ENCODE results near the gene IL12RB1. TPM values are rescaled to one million over a fixed set of nuclear protein-coding genes. Genes with fewer than 3 reads are reported as not detected.

IL12RB1 gene
- total RNA-seq, 4 donors from 2014 or later = 0.15 to 3.5 (median 1.5) TPM

DNA sequence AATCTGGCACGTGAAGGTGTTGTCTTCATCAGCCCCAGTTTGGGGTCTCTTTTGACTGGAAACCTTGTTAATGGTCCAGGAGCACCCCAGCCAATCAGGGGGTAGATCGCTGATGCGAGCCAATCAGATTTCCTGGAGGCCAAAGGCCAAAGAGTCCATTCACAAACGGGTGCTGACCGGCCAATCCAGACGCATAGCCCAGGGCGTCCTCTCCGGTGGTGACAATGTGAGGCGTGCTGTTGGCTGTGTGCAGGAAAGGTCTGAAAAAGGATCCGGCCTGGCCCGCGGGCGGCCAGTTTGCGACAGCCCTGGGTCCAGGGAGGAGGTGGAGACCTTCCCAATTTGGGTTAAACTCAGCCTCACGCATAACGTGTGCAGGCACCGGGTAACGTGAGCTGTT is 14.0 kb upstream of the IL12RB1 start:
- Histone ChIP-seq H3K9me3 (no peaks in the 10 kb centered on the region), H3K27ac (no peak overlapping the region), H3K27me3 (peaks cover 81% of the 10 kb centered on the region), H3K36me3 (no peaks in the 10 kb centered on the region), H3K4me1 (peaks cover 0 to 38% (median 22%) of the 10 kb centered on the region in 3 donors), H3K4me3 (no peak overlapping the region)
- TF ChIP-seq POLR2A (IDR thresholded peaks at IDR 0.05) = no peak
- no peak for TF ChIP-seq EP300 (IDR thresholded peaks at IDR 0.05)
- TF ChIP-seq POLR2AphosphoS5 (IDR thresholded peaks at IDR 0.05) = no peak
- TF ChIP-seq, protein P1, sequence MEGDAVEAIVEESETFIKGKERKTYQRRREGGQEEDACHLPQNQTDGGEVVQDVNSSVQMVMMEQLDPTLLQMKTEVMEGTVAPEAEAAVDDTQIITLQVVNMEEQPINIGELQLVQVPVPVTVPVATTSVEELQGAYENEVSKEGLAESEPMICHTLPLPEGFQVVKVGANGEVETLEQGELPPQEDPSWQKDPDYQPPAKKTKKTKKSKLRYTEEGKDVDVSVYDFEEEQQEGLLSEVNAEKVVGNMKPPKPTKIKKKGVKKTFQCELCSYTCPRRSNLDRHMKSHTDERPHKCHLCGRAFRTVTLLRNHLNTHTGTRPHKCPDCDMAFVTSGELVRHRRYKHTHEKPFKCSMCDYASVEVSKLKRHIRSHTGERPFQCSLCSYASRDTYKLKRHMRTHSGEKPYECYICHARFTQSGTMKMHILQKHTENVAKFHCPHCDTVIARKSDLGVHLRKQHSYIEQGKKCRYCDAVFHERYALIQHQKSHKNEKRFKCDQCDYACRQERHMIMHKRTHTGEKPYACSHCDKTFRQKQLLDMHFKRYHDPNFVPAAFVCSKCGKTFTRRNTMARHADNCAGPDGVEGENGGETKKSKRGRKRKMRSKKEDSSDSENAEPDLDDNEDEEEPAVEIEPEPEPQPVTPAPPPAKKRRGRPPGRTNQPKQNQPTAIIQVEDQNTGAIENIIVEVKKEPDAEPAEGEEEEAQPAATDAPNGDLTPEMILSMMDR (IDR thresholded peaks at IDR 0.05) = no peak
- no peak for ATAC-seq
- 36 to 80% methylated on average over 1 to 10 of the region's 18 CpGs for WGBS, 2 donors (ENCODE audit: low coverage in 1 of 2)

DNA sequence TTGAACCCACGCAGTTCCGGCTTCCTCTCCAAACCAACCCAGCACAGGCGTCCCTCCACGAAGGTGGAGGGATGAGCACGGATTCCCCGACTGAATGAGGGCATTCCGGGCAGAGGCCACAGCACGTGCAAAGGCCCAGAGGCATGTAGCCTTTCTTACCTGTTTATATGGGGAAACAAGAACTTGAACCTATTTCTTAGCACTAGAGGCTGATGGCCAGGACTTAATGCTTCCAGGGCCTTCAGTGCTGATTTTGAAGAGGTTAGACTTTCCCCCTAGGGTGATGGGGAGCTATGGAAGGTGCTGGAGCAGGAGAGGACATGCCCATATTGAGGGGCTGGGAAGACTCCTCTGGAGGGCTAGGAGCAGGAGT is 12.9 kb upstream of the IL12RB1 start:
- H3K27me3 ChIP-seq = peaks cover 70% of the 10 kb centered on the region
- no peak overlapping the region for H3K27ac ChIP-seq
- no peaks in the 10 kb centered on the region for H3K9me3 ChIP-seq
- peaks cover 0 to 35% (median 18%) of the 10 kb centered on the region in 3 donors for H3K4me1 ChIP-seq
- H3K36me3 ChIP-seq = no peaks in the 10 kb centered on the region
- no peak for ATAC-seq
- WGBS, 2 donors (ENCODE audit: low coverage in 1 of 2) = 33 to 100% methylated on average over 1 of the region's 8 CpGs
- no peak overlapping the region for H3K4me3 ChIP-seq
- no peak for TF ChIP-seq POLR2AphosphoS5 (IDR thresholded peaks at IDR 0.05)
- TF ChIP-seq EP300 (IDR thresholded peaks at IDR 0.05) = no peak
- TF ChIP-seq POLR2A (IDR thresholded peaks at IDR 0.05) = no peak

DNA sequence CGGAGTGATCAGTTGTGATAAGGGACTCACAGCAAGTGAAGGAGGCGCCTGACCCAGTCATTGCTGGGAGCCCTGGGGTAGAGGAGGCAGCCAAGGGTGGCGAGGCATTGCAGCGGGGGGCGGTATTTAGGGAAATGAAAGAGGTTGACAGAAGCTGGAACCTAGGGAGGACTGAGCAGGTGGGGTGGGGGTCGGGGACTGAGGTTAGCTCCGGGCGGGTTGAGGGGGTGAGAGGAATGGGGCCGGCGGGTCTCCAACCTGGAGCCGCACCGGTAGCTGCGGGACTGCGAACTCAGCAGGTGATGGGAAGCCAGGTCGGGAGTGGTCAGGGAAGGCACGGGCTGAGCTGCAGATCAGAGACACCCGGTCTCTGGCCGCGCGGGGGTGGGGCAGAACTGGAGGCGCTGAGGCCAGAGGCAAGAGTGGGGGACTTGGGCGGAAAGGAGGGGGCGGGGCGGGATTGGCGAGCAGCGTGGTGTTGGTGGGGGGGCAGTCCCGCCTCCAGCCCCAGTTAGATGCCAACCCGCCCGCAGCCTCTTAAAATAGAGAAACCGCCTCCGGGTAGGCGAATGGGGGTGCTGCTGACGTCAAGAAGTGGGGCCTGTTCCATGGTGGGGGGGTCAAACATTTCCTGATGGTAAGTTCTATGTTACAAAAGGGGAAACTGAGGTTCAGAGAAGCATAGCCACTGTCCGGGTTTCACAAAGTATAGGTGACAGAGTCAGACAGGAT is 12.3 kb upstream of the IL12RB1 start:
- Histone ChIP-seq H3K9me3 (no peaks in the 10 kb centered on the region), H3K27ac (no peak overlapping the region), H3K4me1 (peaks cover 0 to 29% (median 17%) of the 10 kb centered on the region in 3 donors), H3K36me3 (no peaks in the 10 kb centered on the region), H3K4me3 (peak overlapping the region in 1 of 2 donors; percentile 30), H3K27me3 (peaks cover 67% of the 10 kb centered on the region)
- no peak for ATAC-seq
- WGBS, 2 donors (ENCODE audit: low coverage in 1 of 2) = 7 to 18% methylated on average over 13 to 26 of the region's 34 CpGs
- no peak for TF ChIP-seq POLR2AphosphoS5 (IDR thresholded peaks at IDR 0.05)
- TF ChIP-seq, protein P1 (IDR thresholded peaks at IDR 0.05) = no peak
- no peak for TF ChIP-seq EP300 (IDR thresholded peaks at IDR 0.05)
- TF ChIP-seq POLR2A (IDR thresholded peaks at IDR 0.05) = no peak

DNA sequence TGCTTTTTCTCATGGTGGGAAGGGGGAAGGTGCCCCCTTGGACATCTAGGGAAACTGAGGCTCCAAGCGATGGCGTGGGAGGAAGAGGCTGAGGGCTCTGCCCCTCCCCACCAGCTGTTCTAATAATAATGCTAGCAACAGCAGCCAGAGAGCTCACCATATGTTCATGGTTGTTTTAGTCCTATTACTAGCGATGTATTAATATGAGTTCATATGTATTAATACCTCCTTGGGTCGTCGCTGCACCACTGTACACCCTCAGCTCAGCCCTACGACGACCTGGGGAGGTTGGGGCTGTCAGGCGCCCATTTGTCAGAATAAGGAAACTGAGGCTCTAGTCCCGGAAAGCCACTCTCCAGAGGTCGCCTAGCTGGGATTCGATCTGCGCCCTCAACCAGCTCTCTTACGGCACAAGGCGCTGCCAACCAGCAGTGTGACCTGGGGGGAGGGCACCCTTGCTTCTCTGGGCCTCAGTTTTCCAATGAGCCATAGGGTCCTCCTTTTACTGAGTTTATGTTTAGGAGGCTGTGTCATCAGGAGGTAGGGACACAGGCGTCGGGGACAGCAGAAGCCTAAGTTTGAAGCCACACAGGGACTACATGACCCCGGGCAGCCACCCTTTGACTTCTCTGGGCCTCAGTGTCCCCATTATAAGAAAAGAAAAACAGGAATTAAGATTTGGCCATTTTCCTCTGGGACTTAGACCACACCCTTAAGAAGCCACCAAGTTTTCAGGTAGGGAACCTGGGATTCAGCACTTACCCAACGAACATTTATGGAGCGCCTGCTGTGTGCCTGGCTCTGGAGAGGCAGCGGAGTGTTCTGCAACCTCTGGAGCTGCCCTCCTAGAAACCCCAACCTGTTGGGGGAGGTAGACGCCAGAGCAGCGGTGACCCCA is 11.5 kb upstream of the IL12RB1 start:
- Histone ChIP-seq H3K27ac (no peak overlapping the region), H3K27me3 (peaks cover 60% of the 10 kb centered on the region), H3K9me3 (no peaks in the 10 kb centered on the region), H3K4me1 (peaks cover 0 to 24% (median 17%) of the 10 kb centered on the region in 3 donors), H3K4me3 (peak overlapping the region in 1 of 2 donors; percentile 49), H3K36me3 (no peaks in the 10 kb centered on the region)
- no peak for ATAC-seq
- WGBS, 2 donors (ENCODE audit: low coverage in 1 of 2) = 20 to 27% methylated on average over 3 to 8 of the region's 22 CpGs
- no peak for TF ChIP-seq POLR2AphosphoS5 (IDR thresholded peaks at IDR 0.05)
- TF ChIP-seq, protein P1 (IDR thresholded peaks at IDR 0.05) = no peak
- no peak for TF ChIP-seq POLR2A (IDR thresholded peaks at IDR 0.05)
- TF ChIP-seq EP300 (IDR thresholded peaks at IDR 0.05) = no peak

DNA sequence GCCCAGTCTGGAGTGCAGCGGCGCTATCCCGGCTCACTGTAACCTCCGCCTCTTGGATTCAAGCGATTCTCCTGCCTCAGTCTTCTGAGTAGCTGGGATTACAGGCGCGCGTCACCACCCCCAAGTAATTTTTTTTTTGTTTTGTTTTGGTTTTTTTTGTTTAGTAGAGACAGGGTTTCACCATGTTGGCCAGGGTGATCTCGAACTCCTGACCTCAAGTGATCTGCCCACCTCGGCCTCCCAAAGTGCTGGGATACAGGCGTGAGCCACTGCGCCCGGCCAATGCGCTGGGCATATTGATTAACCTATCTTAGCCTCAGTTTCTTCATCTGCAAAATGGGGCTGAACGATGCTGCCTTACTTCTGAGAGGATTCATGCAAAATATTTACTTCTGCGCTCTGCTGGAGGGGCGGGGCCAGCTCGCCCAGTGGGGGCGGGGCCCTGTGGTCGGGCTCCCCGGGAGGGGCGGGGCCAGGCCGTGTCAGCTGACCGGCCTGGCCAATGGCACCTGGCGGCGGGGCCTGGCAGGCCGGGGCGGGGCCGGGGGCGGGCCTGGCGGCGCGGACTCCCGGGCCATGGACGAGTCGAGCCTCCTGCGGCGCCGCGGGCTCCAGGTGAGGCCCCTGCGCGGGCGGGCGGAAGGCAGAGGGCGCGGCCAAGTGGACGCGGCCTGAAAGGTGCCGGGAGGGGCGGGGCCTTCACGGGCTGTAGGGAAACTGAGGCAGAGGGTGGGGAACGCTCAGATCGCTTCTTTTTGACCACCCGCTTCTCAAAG is 10.7 kb upstream of the IL12RB1 start, which contains the start of gene MAST3:
MAST3 (plus strand) TSS at position 562 of the 776 bp plus-strand sequence; CDS start at position 577, 15 bp downstream.
- WGBS, 2 donors (ENCODE audit: low coverage in 1 of 2) = 52 to 100% methylated on average over 1 to 22 of the region's 54 CpGs
- Histone ChIP-seq H3K27ac (no peak within 1 kb of the TSS), H3K9me3 (no peaks in the 10 kb centered on the region), H3K36me3 (no peaks in the 10 kb centered on the region), H3K4me3 (peak within 1 kb of the TSS in 1 of 2 donors; percentile 49), H3K4me1 (peaks cover 0 to 24% (median 17%) of the 10 kb centered on the region in 3 donors), H3K27me3 (peaks cover 52% of the 10 kb centered on the region)
- TF ChIP-seq POLR2AphosphoS5 (IDR thresholded peaks at IDR 0.05) (no peak), EP300 (IDR thresholded peaks at IDR 0.05) (no peak), POLR2A (IDR thresholded peaks at IDR 0.05) (no peak)
- TF ChIP-seq, protein P1 (IDR thresholded peaks at IDR 0.05) = no peak
- peak; percentile 72 for ATAC-seq

Data from gastroesophageal sphincter (tissue), 4 donors.